Liver (tissue), 9 donors: ENCODE data around the gene TCF7L2. TPM values are rescaled to one million over a fixed set of nuclear protein-coding genes. Genes with fewer than 3 reads are reported as not detected.

ENCODE experiments used
- DNase-seq: peaks from one replicate; pipeline ENCODE4 v3.0.0-alpha.2; 2017; ENCODE audit warnings: low spot score
- H3K27ac ChIP-seq, 2 donors: one replicate each; pipeline ENCODE4 v1.7.0; 2013; ENCODE audit warnings: inconsistent platforms in 2 of 2, low read length in 2 of 2, control low read depth in 1 of 2, low read depth in 1 of 2, mild to moderate bottlenecking in 1 of 2
- H3K27me3 ChIP-seq, 4 donors: one replicate each; pipeline versions ENCODE4 v1.6.1 to v1.7.0; 2013; ENCODE audit warnings: low read length in 3 of 4, inconsistent platforms in 1 of 4, mild to moderate bottlenecking in 1 of 4, moderate library complexity in 1 of 4; ENCODE audit not compliant: control insufficient read depth in 4 of 4, insufficient read depth in 4 of 4
- H3K36me3 ChIP-seq, 4 donors: one replicate each; pipeline versions ENCODE4 v1.6.1 to v1.7.0; 2013; ENCODE audit warnings: low read length in 3 of 4, mild to moderate bottlenecking in 3 of 4, low read depth in 1 of 4, moderate library complexity in 1 of 4; ENCODE audit not compliant: control insufficient read depth in 4 of 4, insufficient read depth in 3 of 4
- H3K4me1 ChIP-seq, 4 donors: one replicate each; pipeline versions ENCODE4 v1.6.1 to v1.7.0; 2013; ENCODE audit warnings: low read length in 3 of 4, mild to moderate bottlenecking in 3 of 4, moderate library complexity in 1 of 4; ENCODE audit not compliant: control insufficient read depth in 4 of 4, insufficient read depth in 4 of 4
- H3K4me3 ChIP-seq, 3 donors: one replicate each; pipeline versions ENCODE4 v1.6.1 to v1.7.0; 2013; ENCODE audit warnings: low read length in 3 of 3, control low read depth in 1 of 3, low read depth in 1 of 3, mild to moderate bottlenecking in 1 of 3
- H3K9ac ChIP-seq, 2 donors: one replicate each; pipeline ENCODE4 v1.7.0; 2013; ENCODE audit warnings: low read length in 2 of 2, mild to moderate bottlenecking in 2 of 2, moderate library complexity in 2 of 2, control low read depth in 1 of 2, low read depth in 1 of 2
- H3K9me3 ChIP-seq, 4 donors: one replicate each; pipeline versions ENCODE4 v1.6.1 to v1.7.0; 2013; ENCODE audit warnings: low read length in 3 of 4; ENCODE audit not compliant: control insufficient read depth in 4 of 4
- ATF3 ChIP-seq: IDR thresholded peaks from 2 replicates; pipeline ENCODE4 v1.6.1; 2016; ENCODE audit warnings: antibody characterized with exemption
- CTCF ChIP-seq: fragments of 150-350 bp; IDR thresholded peaks from 2 replicates; pipeline ENCODE4 v1.5.1; 2017; ENCODE audit warnings: improper control_type of control experiment, low read depth, low read length; ENCODE audit not compliant: missing input control
- EGR1 ChIP-seq, 2 donors: IDR thresholded peaks; 2 replicates each; pipeline ENCODE4 v1.6.1; 2016 to 2018; ENCODE audit warnings: antibody characterized with exemption in 2 of 2, low read depth in 2 of 2
- FOXA1 ChIP-seq: IDR thresholded peaks from 2 replicates; pipeline ENCODE4 v1.6.1; 2016; ENCODE audit warnings: antibody characterized with exemption
- FOXA2 ChIP-seq: IDR thresholded peaks from 2 replicates; pipeline ENCODE4 v1.6.1; 2016; ENCODE audit warnings: antibody characterized with exemption
- GABPA ChIP-seq, 2 donors: IDR thresholded peaks in 1 of 2; conservative IDR thresholded peaks in 1 of 2; 2 replicates each; pipeline ENCODE4 v1.6.1; 2016; ENCODE audit warnings: antibody characterized with exemption in 2 of 2, mild to moderate bottlenecking in 1 of 2, moderate library complexity in 1 of 2
- HNF4A ChIP-seq, 2 donors: conservative IDR thresholded peaks; 2 replicates each; pipeline ENCODE4 v1.6.1; 2016; ENCODE audit warnings: antibody characterized with exemption in 2 of 2, mild to moderate bottlenecking in 2 of 2
- HNF4G ChIP-seq: IDR thresholded peaks from 2 replicates; pipeline ENCODE4 v1.6.1; 2016; ENCODE audit warnings: antibody characterized with exemption
- JUND ChIP-seq, 2 donors: IDR thresholded peaks; 2 replicates each; pipeline ENCODE4 v1.6.1; 2016; ENCODE audit warnings: antibody characterized with exemption in 2 of 2
- NR2F2 ChIP-seq: IDR thresholded peaks from 2 replicates; pipeline ENCODE4 v1.6.1; 2016; ENCODE audit warnings: antibody characterized with exemption
- REST ChIP-seq: IDR thresholded peaks from 2 replicates; pipeline ENCODE4 v1.6.1; 2016; ENCODE audit warnings: antibody characterized with exemption, mild to moderate bottlenecking
- RXRA ChIP-seq, 2 donors: IDR thresholded peaks; 2 replicates each; pipeline ENCODE4 v1.6.1; 2017 to 2018; ENCODE audit warnings: antibody characterized with exemption in 2 of 2, mild to moderate bottlenecking in 1 of 2
- SP1 ChIP-seq: IDR thresholded peaks from 2 replicates; pipeline ENCODE4 v1.6.1; 2018; ENCODE audit warnings: antibody characterized with exemption, mild to moderate bottlenecking
- TAF1 ChIP-seq: conservative IDR thresholded peaks from 2 replicates; pipeline ENCODE4 v1.6.1; 2016; ENCODE audit warnings: antibody characterized with exemption, mild to moderate bottlenecking
- YY1 ChIP-seq: IDR thresholded peaks from 2 replicates; pipeline ENCODE4 v1.6.1; 2016; ENCODE audit warnings: antibody characterized with exemption, mild to moderate bottlenecking
- WGBS: extraction: QIAGEN DNeasy Blood & Tissue Kit; methylation state at CpG from one replicate; pipeline ENCODE4 v1.1.7; 2013; 5-methylcytosine and 5-hydroxymethylcytosine counted together
- polyA plus RNA-seq, 2 donors: library from polyadenylated mRNA; stranded (reverse) in 1 of 2; unstranded in 1 of 2; fragments of 200-250 nt in 1 of 2; fragments of >200 nt in 1 of 2; fragmentation: Nextera tagmentation in 1 of 2; extraction: Ambion mirVana in 1 of 2; gene quantifications; one replicate each; pipeline versions ENCODE4 v1.2.1 to v1.2.3, GENCODE V29; 2013 to 2015
- total RNA-seq, 2 donors: library from RNA; depleted of rRNA; stranded (reverse); fragments of >200 nt; gene quantifications; one replicate each; pipeline ENCODE4 v1.2.3, GENCODE V29; 2014
- donor health status: healthy.
- donor health status: healthy.
- donor health status: healthy.
- donor health status: healthy.
- donor health status: healthy.

TCF7L2 gene
- total and polyA plus RNA-seq, 4 donors, result 4.9 to 18.0 (median 8.3) TPM

- Histone ChIP-seq H3K4me3 (no peak overlapping the region), H3K27ac (no peak overlapping the region), H3K9me3 (no peaks in the 10 kb centered on the region), H3K4me1 (peaks cover 0 to 3% (median 0%) of the 10 kb centered on the region in 4 donors), H3K36me3 (no peaks in the 10 kb centered on the region), H3K27me3 (no peaks in the 10 kb centered on the region), H3K9ac (no peak overlapping the region)
- no peak for DNase-seq
- WGBS, result 88% methylated on average over 5 of the region's 5 CpGs
- TF ChIP-seq TAF1 (no peak), RXRA (IDR thresholded peaks at IDR 0.05) (no peak), REST (no peak)
These were observed 226.7 kb downstream of the TCF7L2 start for GRCh38 chr10:113176652-113177155.

GRCh38 chr10:113177156-113177935, 227.3 kb downstream of the TCF7L2 start:
- WGBS, result 86% methylated on average over 16 of the region's 16 CpGs
- no peak overlapping the region for H3K27ac ChIP-seq
- no peaks in the 10 kb centered on the region for H3K27me3 ChIP-seq
- no peak overlapping the region for H3K4me3 ChIP-seq
- DNase-seq, result no peak
- H3K9ac ChIP-seq, result no peak overlapping the region
- no peaks in the 10 kb centered on the region for H3K4me1 ChIP-seq
- H3K36me3 ChIP-seq, result no peaks in the 10 kb centered on the region
- no peak for TF ChIP-seq YY1
- no peak for TF ChIP-seq HNF4G
- TF ChIP-seq TAF1, result no peak
- TF ChIP-seq FOXA1, result no peak
- TF ChIP-seq CTCF, result no peak
- TF ChIP-seq JUND (IDR thresholded peaks at IDR 0.05), result no peak
- TF ChIP-seq REST, result no peak
- no peak for TF ChIP-seq HNF4A (conservative IDR thresholded peaks at IDR 0.05)
- TF ChIP-seq FOXA2, result no peak
- no peak for TF ChIP-seq ATF3
- no peak for TF ChIP-seq SP1
- no peak for TF ChIP-seq EGR1 (IDR thresholded peaks at IDR 0.05; ENCODE audit: low read depth in 2 of 2)
- no peak for TF ChIP-seq GABPA (IDR thresholded peaks at IDR 0.05 in 1 of 2, conservative IDR thresholded peaks at IDR 0.05 in 1 of 2)
- TF ChIP-seq NR2F2, result no peak
- TF ChIP-seq RXRA (IDR thresholded peaks at IDR 0.05), result no peak
- H3K9me3 ChIP-seq, result no peaks in the 10 kb centered on the region
